ENCODE results near the gene FBXO28. TPM values are rescaled to one million over a fixed set of nuclear protein-coding genes. Genes with fewer than 3 reads are reported as not detected.
A peak's percentile ranks its signal among the peaks of the same experiment; 100 is the strongest.

Gene FBXO28
- total RNA-seq, 1 experiment from 2014 or later = 82.6 TPM

DNA sequence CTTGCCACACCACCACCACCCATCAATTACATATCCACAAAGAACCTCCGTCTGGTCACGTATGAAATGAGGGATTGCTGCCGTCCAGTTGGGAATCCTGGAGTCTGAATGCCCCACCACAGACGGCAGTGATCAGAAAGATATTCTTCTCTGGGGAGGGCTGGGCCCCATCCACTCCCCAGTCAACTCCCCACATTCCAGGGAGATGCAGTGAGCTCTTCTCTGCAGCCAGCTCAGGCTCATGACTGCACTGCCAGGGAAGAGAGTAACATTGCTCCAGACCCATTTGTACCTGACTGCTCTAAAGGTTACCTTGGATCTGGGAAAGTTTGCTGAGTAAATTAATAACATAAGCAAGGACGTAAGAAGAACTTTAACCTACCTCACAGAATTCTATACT is 87.5 kb downstream of the FBXO28 start:
- Histone ChIP-seq H3K79me2 (ENCODE audit: low read length) (no peaks in the 10 kb centered on the region), H3K9me2 (replicated peaks; ENCODE audit: low read length) (no peaks in the 10 kb centered on the region), H3K27ac (ENCODE audit: low read length) (no peak overlapping the region), H2AFZ (ENCODE audit: low read length) (no peak overlapping the region), H3K4me2 (ENCODE audit: low read length) (no peak overlapping the region), H3F3A (ENCODE audit: low read length, unreplicated experiment) (peaks cover 14% of the 10 kb centered on the region), H3K27me3 (ENCODE audit: low read length) (no peaks in the 10 kb centered on the region), H3K36me3 (ENCODE audit: low read depth, low read length) (no peaks in the 10 kb centered on the region), H3K9ac (ENCODE audit: low read length) (no peak overlapping the region), H3K9me3 (ENCODE audit: low read length) (no peaks in the 10 kb centered on the region), H3K4me3 (ENCODE audit: low read length) (no peak overlapping the region), H4K20me1 (ENCODE audit: low read length) (no peaks in the 10 kb centered on the region), H3K4me1 (ENCODE audit: insufficient read depth, low read length) (peaks cover 43% of the 10 kb centered on the region)
- no TSS peak for BruUV-seq (replicated peaks)
- TF ChIP-seq EZH2phosphoT487 (IDR thresholded peaks at IDR 0.05; ENCODE audit: borderline replicate concordance, low read length) (no peak), EZH2 (IDR thresholded peaks at IDR 0.05; ENCODE audit: low read length, unreplicated experiment) (no peak)
- TF ChIP-seq, protein P1, sequence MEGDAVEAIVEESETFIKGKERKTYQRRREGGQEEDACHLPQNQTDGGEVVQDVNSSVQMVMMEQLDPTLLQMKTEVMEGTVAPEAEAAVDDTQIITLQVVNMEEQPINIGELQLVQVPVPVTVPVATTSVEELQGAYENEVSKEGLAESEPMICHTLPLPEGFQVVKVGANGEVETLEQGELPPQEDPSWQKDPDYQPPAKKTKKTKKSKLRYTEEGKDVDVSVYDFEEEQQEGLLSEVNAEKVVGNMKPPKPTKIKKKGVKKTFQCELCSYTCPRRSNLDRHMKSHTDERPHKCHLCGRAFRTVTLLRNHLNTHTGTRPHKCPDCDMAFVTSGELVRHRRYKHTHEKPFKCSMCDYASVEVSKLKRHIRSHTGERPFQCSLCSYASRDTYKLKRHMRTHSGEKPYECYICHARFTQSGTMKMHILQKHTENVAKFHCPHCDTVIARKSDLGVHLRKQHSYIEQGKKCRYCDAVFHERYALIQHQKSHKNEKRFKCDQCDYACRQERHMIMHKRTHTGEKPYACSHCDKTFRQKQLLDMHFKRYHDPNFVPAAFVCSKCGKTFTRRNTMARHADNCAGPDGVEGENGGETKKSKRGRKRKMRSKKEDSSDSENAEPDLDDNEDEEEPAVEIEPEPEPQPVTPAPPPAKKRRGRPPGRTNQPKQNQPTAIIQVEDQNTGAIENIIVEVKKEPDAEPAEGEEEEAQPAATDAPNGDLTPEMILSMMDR (conservative IDR thresholded peaks at IDR 0.05; ENCODE audit: low read depth, low read length) = no peak
- CTCF ChIA-PET = no interaction called here
- DNase-seq (no peak), ATAC-seq (no peak)
- POLR2A ChIA-PET (ENCODE audit: unreplicated experiment) = no interaction called here
- intact Hi-C loops (cut with micrococcal nuclease) = no loop called here

DNA sequence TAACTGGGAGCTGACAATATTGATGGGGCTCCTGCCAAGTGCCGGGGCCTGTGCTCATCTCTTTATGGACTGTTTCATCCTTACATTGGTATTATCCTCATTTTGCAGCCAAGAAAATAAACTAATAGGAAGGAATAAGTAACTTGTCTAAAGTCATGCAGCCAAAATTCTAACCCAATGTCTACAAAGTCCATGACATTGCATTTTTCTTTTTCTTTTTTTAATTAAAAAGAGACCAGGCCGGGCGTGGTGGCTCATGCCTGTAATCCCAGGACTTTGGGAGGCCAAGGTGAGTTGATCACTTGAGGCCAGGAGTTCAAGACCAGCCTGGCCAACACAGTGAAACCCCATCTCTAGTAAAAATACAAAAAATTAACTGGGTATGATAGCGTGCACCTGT is 87.9 kb downstream of the FBXO28 start:
- Histone ChIP-seq H3K9me3 (ENCODE audit: low read length) (no peaks in the 10 kb centered on the region), H3K4me2 (ENCODE audit: low read length) (no peak overlapping the region), H3F3A (ENCODE audit: low read length, unreplicated experiment) (peaks cover 14% of the 10 kb centered on the region), H2AFZ (ENCODE audit: low read length) (no peak overlapping the region), H4K20me1 (ENCODE audit: low read length) (no peaks in the 10 kb centered on the region), H3K27me3 (ENCODE audit: low read length) (no peaks in the 10 kb centered on the region), H3K4me1 (ENCODE audit: insufficient read depth, low read length) (peaks cover 43% of the 10 kb centered on the region), H3K9me2 (replicated peaks; ENCODE audit: low read length) (no peaks in the 10 kb centered on the region), H3K36me3 (ENCODE audit: low read depth, low read length) (no peaks in the 10 kb centered on the region), H3K79me2 (ENCODE audit: low read length) (no peaks in the 10 kb centered on the region), H3K27ac (ENCODE audit: low read length) (no peak overlapping the region), H3K9ac (ENCODE audit: low read length) (no peak overlapping the region), H3K4me3 (ENCODE audit: low read length) (no peak overlapping the region)
- ATAC-seq (no peak), DNase-seq (no peak)
- POLR2A ChIA-PET (ENCODE audit: unreplicated experiment) = no interaction called here
- CTCF ChIA-PET = no interaction called here
- TF ChIP-seq EZH2phosphoT487 (IDR thresholded peaks at IDR 0.05; ENCODE audit: borderline replicate concordance, low read length) (no peak), EZH2 (IDR thresholded peaks at IDR 0.05; ENCODE audit: low read length, unreplicated experiment) (no peak)
- TF ChIP-seq, protein P1 (conservative IDR thresholded peaks at IDR 0.05; ENCODE audit: low read depth, low read length) = no peak
- BruUV-seq (replicated peaks) = no TSS peak
- intact Hi-C loops (cut with micrococcal nuclease) = no loop called here

DNA sequence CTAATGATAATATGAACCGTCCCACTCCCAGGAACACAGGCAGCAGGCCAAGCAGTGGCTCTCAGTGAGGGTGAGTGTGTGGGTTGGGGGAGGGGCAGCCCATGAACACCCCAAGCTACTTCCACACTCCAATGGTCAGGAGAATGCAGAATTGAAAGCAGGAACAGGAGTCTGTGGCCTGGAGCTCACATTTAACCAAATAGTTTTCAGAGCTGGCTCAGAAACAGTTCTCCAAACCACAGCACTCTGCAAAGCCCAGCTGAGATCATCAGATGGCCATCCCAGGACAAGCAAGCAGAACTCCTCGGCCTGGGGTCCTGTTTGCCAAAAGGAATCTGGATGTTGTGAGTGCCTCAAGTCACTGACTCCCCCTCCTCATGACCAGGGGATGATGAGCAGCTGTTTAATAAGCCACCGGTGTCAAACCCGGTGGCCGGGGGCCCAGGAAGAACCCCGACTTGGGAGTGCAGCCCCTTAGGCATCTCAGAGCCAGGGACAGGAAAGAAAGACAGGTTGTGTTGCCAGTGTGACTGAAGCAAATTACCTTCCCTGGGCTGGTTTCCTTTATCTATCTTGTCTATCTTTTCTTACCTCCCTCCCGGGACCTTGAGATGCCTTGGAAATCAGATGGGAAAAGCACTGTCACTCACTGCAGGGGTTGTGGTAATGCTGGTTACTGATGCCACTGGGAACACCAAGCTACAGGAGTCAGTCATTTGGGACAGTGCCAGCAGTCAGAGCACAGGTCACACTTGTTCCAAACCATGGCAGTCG is 89.5 kb downstream of the FBXO28 start:
- ATAC-seq (no peak), DNase-seq (peak; percentile 71)
- Histone ChIP-seq H3K9me2 (replicated peaks; ENCODE audit: low read length) (no peaks in the 10 kb centered on the region), H3K4me1 (ENCODE audit: insufficient read depth, low read length) (peaks cover 43% of the 10 kb centered on the region), H3K4me2 (ENCODE audit: low read length) (peak overlapping the region; percentile 51), H3F3A (ENCODE audit: low read length, unreplicated experiment) (peaks cover 14% of the 10 kb centered on the region), H3K9ac (ENCODE audit: low read length) (peak overlapping the region; percentile 39; the same call in 1 of the 2 replicates), H3K27ac (ENCODE audit: low read length) (peak overlapping the region; percentile 98), H3K9me3 (ENCODE audit: low read length) (no peaks in the 10 kb centered on the region), H3K36me3 (ENCODE audit: low read depth, low read length) (no peaks in the 10 kb centered on the region), H3K27me3 (ENCODE audit: low read length) (no peaks in the 10 kb centered on the region), H4K20me1 (ENCODE audit: low read length) (no peaks in the 10 kb centered on the region), H3K79me2 (ENCODE audit: low read length) (no peaks in the 10 kb centered on the region), H3K4me3 (ENCODE audit: low read length) (no peak overlapping the region), H2AFZ (ENCODE audit: low read length) (0 out of 2 replicates have a peak overlapping the region, but pooled peaks have one; percentile 17)
- ChIA-PET CTCF (interaction anchor here (0.5 kb wide), 1 partner anchor 128 kb away, joined by 4 read pairs; no protein-coding TSS in a partner anchor), POLR2A (ENCODE audit: unreplicated experiment) (no interaction called here)
- intact Hi-C loops (cut with micrococcal nuclease) = no loop called here
- no TSS peak for BruUV-seq (replicated peaks)
- TF ChIP-seq EZH2 (IDR thresholded peaks at IDR 0.05; ENCODE audit: low read length, unreplicated experiment) (no peak), EZH2phosphoT487 (IDR thresholded peaks at IDR 0.05; ENCODE audit: borderline replicate concordance, low read length) (no peak)
- TF ChIP-seq, protein P1 (conservative IDR thresholded peaks at IDR 0.05; ENCODE audit: low read depth, low read length) = no peak
